K562 (cell line): ENCODE measurements around the gene ZNF616.

Experiments used
- CBX1 ChIP-seq: sonication (generic); IDR thresholded peaks from 2 replicates; pipeline ENCODE4 v1.6.1; 2016; ENCODE audit warnings: antibody characterized with exemption, low read depth, mild to moderate bottlenecking
- E2F4 ChIP-seq: sonication (generic); formaldehyde crosslinking; IDR thresholded peaks from 2 replicates; pipeline ENCODE4 v1.8.0; 2022; ENCODE audit warnings: mild to moderate bottlenecking, low read depth, missing genetic modification reagents
- EWSR1 ChIP-seq: fragments of 450-650 bp; IDR thresholded peaks from 2 replicates; pipeline ENCODE4 v1.6.1; 2018; ENCODE audit warnings: borderline replicate concordance, mild to moderate bottlenecking, low read depth, moderate library complexity; ENCODE audit not compliant: partially characterized antibody
- EZH2 ChIP-seq: IDR thresholded peaks from 2 replicates; pipeline ENCODE4 v1.6.1; 2012; ENCODE audit warnings: low read depth, mild to moderate bottlenecking, inconsistent platforms, low read length, borderline replicate concordance
- MGA ChIP-seq: fragments of 450-650 bp; IDR thresholded peaks from 2 replicates; pipeline ENCODE4 v1.6.1; 2016; ENCODE audit warnings: mild to moderate bottlenecking, moderate library complexity
- NFRKB ChIP-seq: fragments of 450-650 bp; IDR thresholded peaks from 2 replicates; pipeline ENCODE4 v1.6.1; 2016; ENCODE audit warnings: low read depth
- PBX2 ChIP-seq, 2 experiments: IDR thresholded peaks in 1 of 2; conservative IDR thresholded peaks in 1 of 2; 2 replicates each; pipeline ENCODE4 v1.6.1; 2016; ENCODE audit warnings: low read depth in 2 of 2, mild to moderate bottlenecking in 1 of 2, missing compliant biosample characterization in 1 of 2, missing genetic modification characterization in 1 of 2, moderate library complexity in 1 of 2
- PRPF4 ChIP-seq: fragments of 200-400 bp; formaldehyde crosslinking; IDR thresholded peaks from one replicate; pipeline ENCODE4 v1.6.1; 2017; ENCODE audit warnings: low read length, low read depth, mild to moderate bottlenecking; ENCODE audit not compliant: insufficient read depth, poor library complexity, severe bottlenecking
- RCOR1 ChIP-seq, 2 experiments: IDR thresholded peaks; 2 replicates each; pipeline ENCODE4 v1.6.1; 2012; ENCODE audit warnings: low read depth in 2 of 2, low read length in 2 of 2, borderline replicate concordance in 1 of 2, improper control_type of control experiment in 1 of 2
- ZNF280B ChIP-seq: fragments of 250-450 bp; sonication (Bioruptor Pico); IDR thresholded peaks from 2 replicates; pipeline ENCODE4 v1.5.1; 2021; ENCODE audit warnings: mild to moderate bottlenecking
- TF ChIP-seq, protein P1 (sequence below), 3 experiments: IDR thresholded peaks in 2 of 3; conservative IDR thresholded peaks in 1 of 3; 2 replicates each; pipeline ENCODE4 v1.5.1; 2011 to 2012; ENCODE audit warnings: low read length in 3 of 3, mild to moderate bottlenecking in 3 of 3, control low read depth in 2 of 3, improper control_type of control experiment in 1 of 3, inconsistent platforms in 1 of 3, low read depth in 1 of 3, mixed read lengths in 1 of 3, moderate library complexity in 1 of 3; ENCODE audit not compliant: insufficient read depth in 2 of 3

GRCh38 chr19:52086481-52086880 is 53.3 kb downstream of the ZNF616 start:
- TF ChIP-seq MGA (no peak), PBX2 (CRISPR knock-in tag; IDR thresholded peaks at IDR 0.05; ENCODE audit: low read depth) (no peak), PBX2 (tag; conservative IDR thresholded peaks at IDR 0.05; ENCODE audit: low read depth) (no peak), PRPF4 (no peak), RCOR1 (IDR thresholded peaks at IDR 0.05; ENCODE audit: borderline replicate concordance in 1 of 2, low read depth in 2 of 2, low read length in 2 of 2) (no peak), EZH2 (no peak), EWSR1 (no peak), NFRKB (no peak), CBX1 (no peak), E2F4 (CRISPR knock-in tag) (no peak), ZNF280B (CRISPR knock-in tag) (no peak)
- TF ChIP-seq, protein P1, sequence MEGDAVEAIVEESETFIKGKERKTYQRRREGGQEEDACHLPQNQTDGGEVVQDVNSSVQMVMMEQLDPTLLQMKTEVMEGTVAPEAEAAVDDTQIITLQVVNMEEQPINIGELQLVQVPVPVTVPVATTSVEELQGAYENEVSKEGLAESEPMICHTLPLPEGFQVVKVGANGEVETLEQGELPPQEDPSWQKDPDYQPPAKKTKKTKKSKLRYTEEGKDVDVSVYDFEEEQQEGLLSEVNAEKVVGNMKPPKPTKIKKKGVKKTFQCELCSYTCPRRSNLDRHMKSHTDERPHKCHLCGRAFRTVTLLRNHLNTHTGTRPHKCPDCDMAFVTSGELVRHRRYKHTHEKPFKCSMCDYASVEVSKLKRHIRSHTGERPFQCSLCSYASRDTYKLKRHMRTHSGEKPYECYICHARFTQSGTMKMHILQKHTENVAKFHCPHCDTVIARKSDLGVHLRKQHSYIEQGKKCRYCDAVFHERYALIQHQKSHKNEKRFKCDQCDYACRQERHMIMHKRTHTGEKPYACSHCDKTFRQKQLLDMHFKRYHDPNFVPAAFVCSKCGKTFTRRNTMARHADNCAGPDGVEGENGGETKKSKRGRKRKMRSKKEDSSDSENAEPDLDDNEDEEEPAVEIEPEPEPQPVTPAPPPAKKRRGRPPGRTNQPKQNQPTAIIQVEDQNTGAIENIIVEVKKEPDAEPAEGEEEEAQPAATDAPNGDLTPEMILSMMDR (IDR thresholded peaks at IDR 0.05 in 2 of 3, conservative IDR thresholded peaks at IDR 0.05 in 1 of 3; ENCODE audit: insufficient read depth in 2 of 3, low read depth in 1 of 3, low read length in 3 of 3), result no peak
